ENCODE results near the gene TOM1. TPM values are rescaled to one million over a fixed set of nuclear protein-coding genes. Genes with fewer than 3 reads are reported as not detected.
A peak's percentile ranks its signal among the peaks of the same experiment; 100 is the strongest.

The TOM1 gene
- total and polyA plus RNA-seq, 2 of the 13 experiments (the other 11 are each of a cell fraction or from before 2014, with no cell fraction given) = 30.8 to 87.3 TPM

- H3K4me2 ChIP-seq (ENCODE audit: low read depth, low read length) = peak overlapping the region; percentile 71; the same call in 1 of the 2 replicates
- TF ChIP-seq BCL3 (CRISPR knock-in tag; IDR thresholded peaks at IDR 0.05) (no peak), PRDM4 (CRISPR knock-in tag; IDR thresholded peaks at IDR 0.05; ENCODE audit: borderline replicate concordance) (no peak), ZNF609 (CRISPR knock-in tag; IDR thresholded peaks at IDR 0.05; ENCODE audit: borderline replicate concordance) (no peak), PBX3 (CRISPR knock-in tag; IDR thresholded peaks at IDR 0.05; ENCODE audit: borderline replicate concordance) (no peak), ZNF367 (CRISPR knock-in tag; IDR thresholded peaks at IDR 0.05; ENCODE audit: borderline replicate concordance) (no peak), E2F5 (CRISPR knock-in tag; conservative IDR thresholded peaks at IDR 0.05) (no peak), ZFP36L2 (CRISPR knock-in tag; IDR thresholded peaks at IDR 0.05) (no peak), HHEX (CRISPR knock-in tag; IDR thresholded peaks at IDR 0.05) (no peak), FOSL2 (CRISPR knock-in tag; IDR thresholded peaks at IDR 0.05) (peak; percentile 64), SMAD1 (CRISPR knock-in tag; IDR thresholded peaks at IDR 0.05; ENCODE audit: borderline replicate concordance, low read depth) (no peak), HNF4A (CRISPR knock-in tag; IDR thresholded peaks at IDR 0.05) (no peak), ZNF234 (CRISPR knock-in tag; conservative IDR thresholded peaks at IDR 0.05) (no peak)
These were observed 13.8 kb downstream of the TOM1 start for GRCh38 chr22:35313311-35314121.

More at GRCh38 chr22:35313311-35314121, 13.8 kb downstream of the TOM1 start:
- intact Hi-C loops (cut with micrococcal nuclease; ENCODE audit: unreplicated experiment) = no loop called here
- H3K9ac ChIP-seq (ENCODE audit: insufficient read depth, low read depth, low read length) = peak overlapping the region; percentile 20; the same call in 1 of the 2 replicates
- WGBS (ENCODE audit: low lambda C conversion rate) = 72% methylated on average over 10 of the region's 14 CpGs
- BruUV-seq (replicated peaks) = no TSS peak
- peaks cover 47% of the 10 kb centered on the region for H3K4me1 ChIP-seq (ENCODE audit: insufficient read depth, low read length)
- peak overlapping the region; percentile 82 for H3K27ac ChIP-seq (ENCODE audit: extremely low read length, insufficient read depth, low read length)
- FAIRE-seq (no peak), DNase-seq (ENCODE audit: low spot score) (peak; percentile 70), ATAC-seq (peak; percentile 13; the same call in 1 of the 3 replicates)
- peaks cover 16 to 20% of the 10 kb centered on the region in 2 experiments; a peak in 4 of 5 replicates for H3K36me3 ChIP-seq (replicated peaks in 1 of 2; ENCODE audit: control insufficient read depth in 1 of 2, insufficient read depth in 2 of 2, low read length in 2 of 2)
- H4K20me1 ChIP-seq (ENCODE audit: insufficient read depth, low read length) = no peaks in the 10 kb centered on the region
- no peaks in the 10 kb centered on the region for H3K9me3 ChIP-seq (ENCODE audit: low read length)
- in situ Hi-C loops (cut with HindIII; ENCODE audit: extremely low pct_ligation_motif_present, low pct_unique_long_range_greater_than_20kb) = no loop called here
- ChIA-PET CTCF (ENCODE audit: low intra/inter-chr PET ratio, low total read pairs) (no interaction called here), POLR2A (interaction anchor here (1.8 to 5.5 kb wide), 2 partner anchors 12 to 15 kb away, joined by 11 to 126 read pairs; partner anchors contain the start of gene TOM1)
- H2AFZ ChIP-seq (ENCODE audit: low read length) = no peak overlapping the region
- H3K4me3 ChIP-seq (replicated peaks in 1 of 3; ENCODE audit: insufficient read depth in 1 of 3, low read depth in 2 of 3, low read length in 3 of 3) = no peak overlapping the region
- H3K27me3 ChIP-seq (ENCODE audit: control insufficient read depth in 1 of 2, insufficient read depth in 2 of 2, low read length in 2 of 2) = no peaks in the 10 kb centered on the region
- peaks cover 34% of the 10 kb centered on the region for H3K79me2 ChIP-seq (ENCODE audit: insufficient read depth, low read length)
